HG03521 (cell line): ENCODE data around the gene CTNNAL1.

Source experiments
- ATAC-seq: cut with Tn5 transposase; IDR thresholded peaks from one replicate; pipeline ENCODE4 v1.9.1; 2021; ENCODE audit warnings: mild to moderate bottlenecking, moderate library complexity; ENCODE audit not compliant: unreplicated experiment

The CTNNAL1 gene

GRCh38 chr9:108894225-108894997 is 118.9 kb downstream of the CTNNAL1 start:
- no peak for ATAC-seq
